Esophagus (tissue), 2 donors: ENCODE results near the gene SOX1. TPM values are rescaled to one million over a fixed set of nuclear protein-coding genes. Genes with fewer than 3 reads are reported as not detected.

ENCODE experiments used
- H3K27ac ChIP-seq, 2 donors: one replicate each; pipeline ENCODE4 v1.5.1; 2013; ENCODE audit warnings: low read depth in 2 of 2, mild to moderate bottlenecking in 2 of 2, inconsistent platforms in 1 of 2, low read length in 1 of 2, moderate library complexity in 1 of 2
- H3K27me3 ChIP-seq, 2 donors: one replicate each; pipeline ENCODE4 v1.6.1; 2013; ENCODE audit warnings: low read length in 2 of 2, control low read depth in 1 of 2, mild to moderate bottlenecking in 1 of 2; ENCODE audit not compliant: insufficient read depth in 2 of 2, control insufficient read depth in 1 of 2
- H3K36me3 ChIP-seq, 2 donors: one replicate each; pipeline ENCODE4 v1.6.1; 2013; ENCODE audit warnings: low read length in 1 of 2; ENCODE audit not compliant: control insufficient read depth in 2 of 2, insufficient read depth in 2 of 2
- H3K4me1 ChIP-seq, 2 donors: one replicate each; pipeline ENCODE4 v1.6.1; 2013; ENCODE audit warnings: low read length in 1 of 2; ENCODE audit not compliant: control insufficient read depth in 2 of 2, insufficient read depth in 2 of 2
- H3K4me3 ChIP-seq, 2 donors: one replicate each; pipeline ENCODE4 v1.5.1; 2013; ENCODE audit warnings: low read length in 2 of 2, mild to moderate bottlenecking in 2 of 2, low read depth in 1 of 2, moderate library complexity in 1 of 2
- H3K9me3 ChIP-seq, 2 donors: one replicate each; pipeline ENCODE4 v1.6.1; 2013; ENCODE audit warnings: mild to moderate bottlenecking in 2 of 2, low read depth in 1 of 2, low read length in 1 of 2, moderate library complexity in 1 of 2; ENCODE audit not compliant: control insufficient read depth in 2 of 2, insufficient read depth in 1 of 2
- WGBS, 2 donors: extraction: QIAGEN DNeasy Blood & Tissue Kit; methylation state at CpG; one replicate each; pipeline ENCODE4 v1.1.7; 2013; 5-methylcytosine and 5-hydroxymethylcytosine counted together
- polyA plus RNA-seq, 2 donors: library from polyadenylated mRNA; stranded (reverse); fragments of 200-250 nt; gene quantifications; one replicate each; pipeline ENCODE4 v1.2.3, GENCODE V29; 2013
- donor health status: healthy with polysubstance abuse.
- donor health status: Bipolar disorder and iron deficiency.

SOX1 gene
- polyA plus RNA-seq, 2 donors: not detected

DNA sequence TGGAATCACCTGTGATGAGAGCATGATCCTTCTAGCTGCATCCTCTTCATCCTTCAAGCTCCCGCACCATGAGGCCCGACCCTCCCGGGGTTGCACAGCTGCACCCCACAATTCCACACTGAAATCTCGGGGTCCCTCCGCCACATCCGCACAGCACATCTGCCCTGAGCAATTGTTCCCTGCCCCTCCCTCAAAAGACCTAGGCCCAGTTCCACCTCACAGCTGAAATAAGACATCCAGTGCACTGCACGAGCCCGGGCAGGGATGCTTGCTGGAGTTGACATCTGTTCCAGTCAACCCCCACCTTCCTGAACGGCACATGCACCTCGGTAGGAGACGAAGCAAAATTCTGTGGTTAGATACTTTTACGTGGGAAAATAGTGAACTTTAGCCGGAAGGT, 14.7 kb upstream of the SOX1 start:
- Histone ChIP-seq H3K36me3 (no peaks in the 10 kb centered on the region), H3K27me3 (peaks cover 3 to 22% of the 10 kb centered on the region in 2 donors), H3K4me3 (no peak overlapping the region), H3K4me1 (no peaks in the 10 kb centered on the region), H3K27ac (no peak overlapping the region), H3K9me3 (peaks cover 0 to 6% of the 10 kb centered on the region in 2 donors)
- WGBS, 2 donors: 40 to 41% methylated on average over 13 of the region's 13 CpGs

DNA sequence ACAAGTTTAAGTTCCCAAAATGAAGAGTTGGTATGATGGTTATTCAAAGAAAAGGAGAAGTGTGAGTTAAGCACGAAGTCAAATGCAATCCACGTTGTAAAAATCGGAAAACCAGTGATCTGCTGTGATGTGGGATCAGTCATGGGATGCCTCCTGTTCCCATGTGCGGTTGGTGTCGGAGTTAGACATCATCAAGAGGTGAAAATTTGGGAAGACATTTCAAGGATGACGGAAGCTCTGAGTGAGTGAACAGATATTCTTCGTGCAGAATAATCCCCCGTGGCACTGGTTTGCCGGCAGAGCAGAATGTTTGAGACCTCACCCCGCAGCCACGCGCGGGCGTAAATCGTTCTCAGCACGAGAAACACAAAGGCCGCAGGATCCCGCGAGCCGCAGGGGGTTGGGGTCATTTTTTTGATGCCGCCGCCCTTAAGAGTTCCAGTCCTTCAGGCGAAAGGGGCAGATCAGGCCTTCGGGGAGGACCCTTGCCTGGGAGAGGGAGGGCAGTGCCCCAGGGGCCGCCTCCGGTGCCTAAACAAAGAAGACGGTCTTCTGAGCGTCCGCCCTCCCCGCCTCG, 13.7 kb upstream of the SOX1 start:
- H3K4me3 ChIP-seq: no peak overlapping the region
- 9 to 12% methylated on average over 31 of the region's 31 CpGs for WGBS, 2 donors
- H3K36me3 ChIP-seq: no peaks in the 10 kb centered on the region
- peaks cover 0 to 6% of the 10 kb centered on the region in 2 donors for H3K9me3 ChIP-seq
- H3K27ac ChIP-seq: no peak overlapping the region
- no peaks in the 10 kb centered on the region for H3K4me1 ChIP-seq
- peaks cover 11 to 32% of the 10 kb centered on the region in 2 donors for H3K27me3 ChIP-seq

- Histone ChIP-seq H3K27me3 (peaks cover 13 to 39% of the 10 kb centered on the region in 2 donors), H3K27ac (no peak overlapping the region), H3K36me3 (no peaks in the 10 kb centered on the region), H3K9me3 (peaks cover 0 to 5% of the 10 kb centered on the region in 2 donors), H3K4me1 (no peaks in the 10 kb centered on the region), H3K4me3 (no peak overlapping the region)
- 8% methylated on average over 59 to 63 of the region's 63 CpGs for WGBS, 2 donors
Measured at GRCh38 chr13:112053744-112054615, 13.0 kb upstream of the SOX1 start.

DNA sequence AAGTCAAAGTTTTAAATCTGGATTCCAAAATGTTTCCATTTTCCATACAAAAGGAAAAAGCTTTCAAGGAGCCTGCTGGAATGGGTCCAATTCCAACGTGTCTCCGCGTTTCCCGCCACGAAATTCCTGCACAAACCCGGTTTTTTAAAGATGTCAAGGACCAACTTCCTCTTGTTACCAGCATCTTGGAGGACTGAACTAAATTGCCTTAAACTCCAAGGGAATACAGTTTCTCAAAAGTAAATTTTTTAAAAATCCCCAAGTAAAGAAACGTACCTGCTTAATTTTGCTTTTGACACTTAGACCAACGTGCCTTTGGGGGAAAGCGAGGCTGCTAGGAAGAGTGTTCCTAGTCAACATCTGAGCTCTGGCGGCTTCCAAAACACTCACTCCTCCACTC, 12.3 kb upstream of the SOX1 start:
- H3K36me3 ChIP-seq: no peaks in the 10 kb centered on the region
- WGBS, 2 donors: 7% methylated on average over 10 of the region's 10 CpGs
- H3K4me3 ChIP-seq: no peak overlapping the region
- H3K27me3 ChIP-seq: peaks cover 13 to 40% of the 10 kb centered on the region in 2 donors
- H3K4me1 ChIP-seq: no peaks in the 10 kb centered on the region
- H3K27ac ChIP-seq: no peak overlapping the region
- H3K9me3 ChIP-seq: peaks cover 0 to 5% of the 10 kb centered on the region in 2 donors

- Histone ChIP-seq H3K9me3 (peaks cover 0 to 5% of the 10 kb centered on the region in 2 donors), H3K4me1 (no peaks in the 10 kb centered on the region), H3K27ac (no peak overlapping the region), H3K27me3 (peaks cover 19 to 40% of the 10 kb centered on the region in 2 donors), H3K36me3 (no peaks in the 10 kb centered on the region), H3K4me3 (no peak overlapping the region)
- WGBS, 2 donors: 7 to 10% methylated on average over 46 to 50 of the region's 50 CpGs
Measured at GRCh38 chr13:112055036-112055914, 11.7 kb upstream of the SOX1 start.

DNA sequence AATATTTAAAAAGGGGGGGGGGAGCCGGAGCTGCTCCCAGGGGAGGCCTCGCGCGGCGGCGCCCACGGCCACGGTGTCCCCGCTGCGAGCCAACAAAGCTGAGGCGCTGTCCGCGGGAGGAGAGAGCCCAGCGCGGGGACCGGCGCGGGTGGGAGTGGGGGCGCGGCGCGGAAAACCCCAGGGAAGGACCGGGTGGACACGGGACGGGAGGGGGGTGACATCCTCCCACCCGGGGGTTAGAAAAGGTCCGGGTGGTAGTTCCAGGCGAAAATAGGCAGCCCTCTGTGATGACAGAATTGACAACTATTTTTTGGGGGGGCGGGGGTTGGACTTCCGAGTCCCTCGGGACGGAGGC, 11.1 kb upstream of the SOX1 start:
- 3 to 7% methylated on average over 31 to 32 of the region's 32 CpGs for WGBS, 2 donors

GRCh38 chr13:112056284-112056727, 10.6 kb upstream of the SOX1 start:
- H3K4me1 ChIP-seq: no peaks in the 10 kb centered on the region
- no peaks in the 10 kb centered on the region for H3K36me3 ChIP-seq
- WGBS, 2 donors: 4% methylated on average over 17 to 32 of the region's 32 CpGs
- no peak overlapping the region for H3K27ac ChIP-seq
- H3K9me3 ChIP-seq: peaks cover 0 to 5% of the 10 kb centered on the region in 2 donors
- no peak overlapping the region for H3K4me3 ChIP-seq
- peaks cover 20 to 45% of the 10 kb centered on the region in 2 donors for H3K27me3 ChIP-seq

More for the DNA sequence above, 11.1 kb upstream of the SOX1 start:
- Histone ChIP-seq H3K9me3 (peaks cover 0 to 5% of the 10 kb centered on the region in 2 donors), H3K4me1 (no peaks in the 10 kb centered on the region), H3K27ac (no peak overlapping the region), H3K36me3 (no peaks in the 10 kb centered on the region), H3K27me3 (peaks cover 20 to 42% of the 10 kb centered on the region in 2 donors), H3K4me3 (no peak overlapping the region)

DNA sequence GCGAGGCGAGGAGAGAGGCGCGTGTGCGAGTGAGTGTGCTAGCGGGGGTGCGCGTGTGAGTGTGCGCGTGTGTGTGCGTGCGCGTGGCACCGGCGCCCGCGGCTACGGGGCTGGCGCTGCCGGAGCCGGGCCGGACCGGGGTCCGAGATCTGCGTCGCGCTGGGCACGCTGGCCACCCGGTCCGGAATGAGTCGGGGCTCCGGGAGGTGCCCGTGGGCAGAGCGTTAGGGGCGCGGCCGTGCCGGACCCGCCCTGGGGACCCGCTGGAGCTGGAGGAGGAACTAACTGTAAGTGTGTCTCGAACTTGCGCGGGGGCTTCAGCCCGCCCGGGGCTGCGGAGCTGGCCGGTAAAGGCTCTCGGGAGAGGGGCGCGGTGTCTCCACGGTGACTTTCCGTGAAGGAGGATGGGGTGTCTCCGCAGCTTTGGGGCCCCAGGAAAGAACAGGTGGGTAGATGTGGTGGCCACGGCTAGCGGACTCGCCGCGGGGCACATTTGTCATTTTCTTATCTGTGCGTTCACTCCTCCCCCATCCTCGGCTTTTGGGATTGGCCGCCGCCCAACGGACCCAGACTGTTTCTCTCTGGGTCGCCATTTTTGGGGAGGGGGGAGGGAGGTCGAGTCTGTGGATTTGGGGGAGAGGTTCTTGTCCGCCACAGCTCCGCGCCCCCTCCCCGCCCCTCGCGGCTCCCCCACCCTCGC, 10.1 kb upstream of the SOX1 start:
- peaks cover 0 to 5% of the 10 kb centered on the region in 2 donors for H3K9me3 ChIP-seq
- H3K36me3 ChIP-seq: no peaks in the 10 kb centered on the region
- 6% methylated on average over 71 to 72 of the region's 72 CpGs for WGBS, 2 donors
- H3K4me3 ChIP-seq: no peak overlapping the region
- H3K27ac ChIP-seq: no peak overlapping the region
- H3K27me3 ChIP-seq: peaks cover 20 to 48% of the 10 kb centered on the region in 2 donors
- H3K4me1 ChIP-seq: no peaks in the 10 kb centered on the region

DNA sequence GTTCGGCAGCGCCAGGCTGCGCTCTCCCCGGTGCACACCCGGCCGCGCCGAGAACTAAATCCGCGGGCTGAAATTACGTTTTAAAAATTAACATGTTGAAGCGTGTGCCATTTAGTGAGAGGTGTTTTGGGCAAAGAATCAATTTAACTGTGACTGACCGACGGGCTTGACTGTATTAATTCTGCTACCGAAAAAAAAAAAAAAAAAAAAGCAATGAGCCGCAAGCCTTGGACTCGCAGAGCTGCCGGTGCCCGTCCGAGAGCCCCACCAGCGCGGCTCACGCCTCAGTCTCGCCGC, 9.6 kb upstream of the SOX1 start:
- Histone ChIP-seq H3K9me3 (peaks cover 0 to 5% of the 10 kb centered on the region in 2 donors), H3K27me3 (peaks cover 25 to 49% of the 10 kb centered on the region in 2 donors), H3K4me1 (no peaks in the 10 kb centered on the region), H3K4me3 (no peak overlapping the region), H3K36me3 (no peaks in the 10 kb centered on the region), H3K27ac (no peak overlapping the region)
- WGBS, 2 donors: 5 to 6% methylated on average over 25 of the region's 25 CpGs
